ENCODE data around the gene KLHL29. TPM values are rescaled to one million over a fixed set of nuclear protein-coding genes. Genes with fewer than 3 reads are reported as not detected.

The KLHL29 gene
- total and polyA plus RNA-seq, 4 donors: 0.29 to 2.3 (median 0.68) TPM

DNA sequence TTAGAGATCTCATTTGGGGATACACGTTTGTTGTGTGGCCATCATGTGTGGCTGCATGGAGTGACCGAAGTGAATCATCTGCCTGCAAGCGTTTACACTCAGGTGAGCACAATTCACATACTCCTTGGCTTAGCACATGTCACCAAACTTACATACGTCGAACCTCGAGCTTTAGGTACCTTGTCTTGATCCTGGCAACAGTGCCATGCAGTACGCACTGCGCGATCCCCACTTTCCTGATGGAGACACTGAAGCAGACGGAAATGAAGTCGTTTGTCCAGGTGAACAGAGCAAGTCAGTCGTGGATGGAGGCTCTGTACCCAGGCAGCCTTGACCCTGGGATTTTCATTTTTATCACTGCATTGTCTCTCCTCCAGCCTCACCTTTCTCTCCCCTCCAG, 32.3 kb downstream of the KLHL29 start:
- 87% methylated on average over 12 of the region's 12 CpGs for WGBS
- no peak overlapping the region for H3K27ac ChIP-seq (ENCODE audit: low read depth in 1 of 2, low read length in 2 of 2)
- no peaks in the 10 kb centered on the region for H3K9me3 ChIP-seq (ENCODE audit: control insufficient read depth in 4 of 4, low read length in 3 of 4)
- no peaks in the 10 kb centered on the region for H3K4me1 ChIP-seq (ENCODE audit: control insufficient read depth in 4 of 4, insufficient read depth in 4 of 4, low read length in 3 of 4)
- no peak overlapping the region for H3K4me3 ChIP-seq (ENCODE audit: low read depth in 1 of 3, low read length in 3 of 3)
- H3K9ac ChIP-seq (ENCODE audit: low read depth in 1 of 2, low read length in 2 of 2): no peak overlapping the region
- no peak for DNase-seq (ENCODE audit: low spot score)
- H3K27me3 ChIP-seq (ENCODE audit: control insufficient read depth in 4 of 4, insufficient read depth in 4 of 4, low read length in 3 of 4): no peaks in the 10 kb centered on the region
- no peaks in the 10 kb centered on the region for H3K36me3 ChIP-seq (ENCODE audit: control insufficient read depth in 4 of 4, insufficient read depth in 3 of 4, low read depth in 1 of 4, low read length in 3 of 4)
- TF ChIP-seq, protein P1, sequence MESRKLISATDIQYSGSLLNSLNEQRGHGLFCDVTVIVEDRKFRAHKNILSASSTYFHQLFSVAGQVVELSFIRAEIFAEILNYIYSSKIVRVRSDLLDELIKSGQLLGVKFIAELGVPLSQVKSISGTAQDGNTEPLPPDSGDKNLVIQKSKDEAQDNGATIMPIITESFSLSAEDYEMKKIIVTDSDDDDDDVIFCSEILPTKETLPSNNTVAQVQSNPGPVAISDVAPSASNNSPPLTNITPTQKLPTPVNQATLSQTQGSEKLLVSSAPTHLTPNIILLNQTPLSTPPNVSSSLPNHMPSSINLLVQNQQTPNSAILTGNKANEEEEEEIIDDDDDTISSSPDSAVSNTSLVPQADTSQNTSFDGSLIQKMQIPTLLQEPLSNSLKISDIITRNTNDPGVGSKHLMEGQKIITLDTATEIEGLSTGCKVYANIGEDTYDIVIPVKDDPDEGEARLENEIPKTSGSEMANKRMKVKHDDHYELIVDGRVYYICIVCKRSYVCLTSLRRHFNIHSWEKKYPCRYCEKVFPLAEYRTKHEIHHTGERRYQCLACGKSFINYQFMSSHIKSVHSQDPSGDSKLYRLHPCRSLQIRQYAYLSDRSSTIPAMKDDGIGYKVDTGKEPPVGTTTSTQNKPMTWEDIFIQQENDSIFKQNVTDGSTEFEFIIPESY (IDR thresholded peaks at IDR 0.05): no peak
- TF ChIP-seq TAF1 (conservative IDR thresholded peaks at IDR 0.05): no peak
- TF ChIP-seq, protein P2, sequence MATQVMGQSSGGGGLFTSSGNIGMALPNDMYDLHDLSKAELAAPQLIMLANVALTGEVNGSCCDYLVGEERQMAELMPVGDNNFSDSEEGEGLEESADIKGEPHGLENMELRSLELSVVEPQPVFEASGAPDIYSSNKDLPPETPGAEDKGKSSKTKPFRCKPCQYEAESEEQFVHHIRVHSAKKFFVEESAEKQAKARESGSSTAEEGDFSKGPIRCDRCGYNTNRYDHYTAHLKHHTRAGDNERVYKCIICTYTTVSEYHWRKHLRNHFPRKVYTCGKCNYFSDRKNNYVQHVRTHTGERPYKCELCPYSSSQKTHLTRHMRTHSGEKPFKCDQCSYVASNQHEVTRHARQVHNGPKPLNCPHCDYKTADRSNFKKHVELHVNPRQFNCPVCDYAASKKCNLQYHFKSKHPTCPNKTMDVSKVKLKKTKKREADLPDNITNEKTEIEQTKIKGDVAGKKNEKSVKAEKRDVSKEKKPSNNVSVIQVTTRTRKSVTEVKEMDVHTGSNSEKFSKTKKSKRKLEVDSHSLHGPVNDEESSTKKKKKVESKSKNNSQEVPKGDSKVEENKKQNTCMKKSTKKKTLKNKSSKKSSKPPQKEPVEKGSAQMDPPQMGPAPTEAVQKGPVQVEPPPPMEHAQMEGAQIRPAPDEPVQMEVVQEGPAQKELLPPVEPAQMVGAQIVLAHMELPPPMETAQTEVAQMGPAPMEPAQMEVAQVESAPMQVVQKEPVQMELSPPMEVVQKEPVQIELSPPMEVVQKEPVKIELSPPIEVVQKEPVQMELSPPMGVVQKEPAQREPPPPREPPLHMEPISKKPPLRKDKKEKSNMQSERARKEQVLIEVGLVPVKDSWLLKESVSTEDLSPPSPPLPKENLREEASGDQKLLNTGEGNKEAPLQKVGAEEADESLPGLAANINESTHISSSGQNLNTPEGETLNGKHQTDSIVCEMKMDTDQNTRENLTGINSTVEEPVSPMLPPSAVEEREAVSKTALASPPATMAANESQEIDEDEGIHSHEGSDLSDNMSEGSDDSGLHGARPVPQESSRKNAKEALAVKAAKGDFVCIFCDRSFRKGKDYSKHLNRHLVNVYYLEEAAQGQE (IDR thresholded peaks at IDR 0.05): no peak

DNA sequence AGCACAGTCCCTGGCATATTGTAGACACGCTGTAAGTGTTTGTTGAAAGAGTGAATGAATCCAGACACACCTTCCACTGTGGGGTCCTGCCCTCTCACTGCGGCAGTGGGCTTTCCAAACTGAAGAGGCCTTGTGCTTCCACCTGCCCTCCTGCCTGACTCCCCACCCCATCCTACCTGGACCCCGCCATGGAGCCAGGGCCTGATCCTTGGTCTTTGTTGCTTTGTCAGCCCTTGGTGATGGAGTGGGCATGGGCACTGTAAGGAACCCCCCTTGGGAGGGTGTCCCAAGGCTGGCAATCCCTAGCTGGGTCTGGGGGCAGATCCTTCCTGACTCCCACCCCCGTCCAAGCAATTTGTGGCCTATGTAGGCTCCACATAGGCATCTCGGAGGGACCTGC, 33.1 kb downstream of the KLHL29 start:
- TF ChIP-seq, protein P3, sequence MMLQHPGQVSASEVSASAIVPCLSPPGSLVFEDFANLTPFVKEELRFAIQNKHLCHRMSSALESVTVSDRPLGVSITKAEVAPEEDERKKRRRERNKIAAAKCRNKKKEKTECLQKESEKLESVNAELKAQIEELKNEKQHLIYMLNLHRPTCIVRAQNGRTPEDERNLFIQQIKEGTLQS (IDR thresholded peaks at IDR 0.05): no peak
- TF ChIP-seq NR2F2 (IDR thresholded peaks at IDR 0.05) (no peak), FOXA2 (IDR thresholded peaks at IDR 0.05) (no peak), JUND (IDR thresholded peaks at IDR 0.05) (no peak), TAF1 (conservative IDR thresholded peaks at IDR 0.05) (no peak), EGR1 (IDR thresholded peaks at IDR 0.05; ENCODE audit: low read depth in 2 of 2) (no peak), FOXA1 (IDR thresholded peaks at IDR 0.05) (no peak), HNF4A (conservative IDR thresholded peaks at IDR 0.05) (no peak), RXRA (IDR thresholded peaks at IDR 0.05) (no peak), SP1 (IDR thresholded peaks at IDR 0.05) (no peak)
- TF ChIP-seq, protein P4, sequence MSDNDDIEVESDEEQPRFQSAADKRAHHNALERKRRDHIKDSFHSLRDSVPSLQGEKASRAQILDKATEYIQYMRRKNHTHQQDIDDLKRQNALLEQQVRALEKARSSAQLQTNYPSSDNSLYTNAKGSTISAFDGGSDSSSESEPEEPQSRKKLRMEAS (IDR thresholded peaks at IDR 0.05): no peak
- TF ChIP-seq, protein P1 (IDR thresholded peaks at IDR 0.05): no peak
- TF ChIP-seq, protein P5, sequence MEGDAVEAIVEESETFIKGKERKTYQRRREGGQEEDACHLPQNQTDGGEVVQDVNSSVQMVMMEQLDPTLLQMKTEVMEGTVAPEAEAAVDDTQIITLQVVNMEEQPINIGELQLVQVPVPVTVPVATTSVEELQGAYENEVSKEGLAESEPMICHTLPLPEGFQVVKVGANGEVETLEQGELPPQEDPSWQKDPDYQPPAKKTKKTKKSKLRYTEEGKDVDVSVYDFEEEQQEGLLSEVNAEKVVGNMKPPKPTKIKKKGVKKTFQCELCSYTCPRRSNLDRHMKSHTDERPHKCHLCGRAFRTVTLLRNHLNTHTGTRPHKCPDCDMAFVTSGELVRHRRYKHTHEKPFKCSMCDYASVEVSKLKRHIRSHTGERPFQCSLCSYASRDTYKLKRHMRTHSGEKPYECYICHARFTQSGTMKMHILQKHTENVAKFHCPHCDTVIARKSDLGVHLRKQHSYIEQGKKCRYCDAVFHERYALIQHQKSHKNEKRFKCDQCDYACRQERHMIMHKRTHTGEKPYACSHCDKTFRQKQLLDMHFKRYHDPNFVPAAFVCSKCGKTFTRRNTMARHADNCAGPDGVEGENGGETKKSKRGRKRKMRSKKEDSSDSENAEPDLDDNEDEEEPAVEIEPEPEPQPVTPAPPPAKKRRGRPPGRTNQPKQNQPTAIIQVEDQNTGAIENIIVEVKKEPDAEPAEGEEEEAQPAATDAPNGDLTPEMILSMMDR (IDR thresholded peaks at IDR 0.05; ENCODE audit: low read depth, low read length, missing input control): no peak
- TF ChIP-seq, protein P2 (IDR thresholded peaks at IDR 0.05): no peak
- Histone ChIP-seq H3K4me1 (ENCODE audit: control insufficient read depth in 4 of 4, insufficient read depth in 4 of 4, low read length in 3 of 4) (no peaks in the 10 kb centered on the region), H3K27ac (ENCODE audit: low read depth in 1 of 2, low read length in 2 of 2) (no peak overlapping the region), H3K9me3 (ENCODE audit: control insufficient read depth in 4 of 4, low read length in 3 of 4) (no peaks in the 10 kb centered on the region), H3K27me3 (ENCODE audit: control insufficient read depth in 4 of 4, insufficient read depth in 4 of 4, low read length in 3 of 4) (no peaks in the 10 kb centered on the region), H3K36me3 (ENCODE audit: control insufficient read depth in 4 of 4, insufficient read depth in 3 of 4, low read depth in 1 of 4, low read length in 3 of 4) (no peaks in the 10 kb centered on the region), H3K4me3 (ENCODE audit: low read depth in 1 of 3, low read length in 3 of 3) (no peak overlapping the region), H3K9ac (ENCODE audit: low read depth in 1 of 2, low read length in 2 of 2) (no peak overlapping the region)
- DNase-seq (ENCODE audit: low spot score): no peak
- WGBS: 89% methylated on average over 5 of the region's 5 CpGs

Data from liver (tissue), 9 donors.